ENCODE results near the gene SH3RF3. TPM values are rescaled to one million over a fixed set of nuclear protein-coding genes. Genes with fewer than 3 reads are reported as not detected.

The SH3RF3 gene
- total RNA-seq, 1 experiment from 2014 or later: not detected

- ChIA-PET RAD21 (ENCODE audit: low non-redundant PET in 1 of 2, low total read pairs in 2 of 2, uncharacterized antibody in 2 of 2, unreplicated experiment in 2 of 2) (no interaction called here), POLR2A (no interaction called here), CTCF (no interaction called here)
- no peaks in the 10 kb centered on the region for H3K79me2 ChIP-seq (ENCODE audit: insufficient read depth, low read length)
- TF ChIP-seq RAD21 (IDR thresholded peaks at IDR 0.05; ENCODE audit: low read depth) (no peak), TCF7L2 (IDR thresholded peaks at IDR 0.05; ENCODE audit: borderline replicate concordance, extremely low read depth, insufficient read depth, insufficient read length) (no peak), JUND (IDR thresholded peaks at IDR 0.05) (no peak), ZFX (IDR thresholded peaks at IDR 0.05) (no peak), SRF (IDR thresholded peaks at IDR 0.05; ENCODE audit: low read depth) (no peak), EZH2 (IDR thresholded peaks at IDR 0.05) (no peak), POLR2AphosphoS5 (IDR thresholded peaks at IDR 0.05; ENCODE audit: low read depth, low read length) (no peak), POLR2A (IDR thresholded peaks at IDR 0.05; ENCODE audit: borderline replicate concordance, extremely low read depth, insufficient read depth, insufficient read length) (no peak), YY1 (IDR thresholded peaks at IDR 0.05; ENCODE audit: extremely low read depth, insufficient replicate concordance, low read depth, low read length) (no peak), ATF3 (IDR thresholded peaks at IDR 0.05) (no peak), EGR1 (IDR thresholded peaks at IDR 0.05; ENCODE audit: low read depth) (no peak), CBX3 (IDR thresholded peaks at IDR 0.05; ENCODE audit: low read depth) (no peak), FOSL1 (IDR thresholded peaks at IDR 0.05; ENCODE audit: low read depth) (no peak), CEBPB (IDR thresholded peaks at IDR 0.05; ENCODE audit: low read depth) (no peak)
- no peak overlapping the region for H3K9ac ChIP-seq (ENCODE audit: low read length)
- DNase-seq (ENCODE audit: low read depth, low spot score): no peak
- H3K27ac ChIP-seq (ENCODE audit: low read depth, low read length): no peak overlapping the region
- BruUV-seq (replicated peaks): no TSS peak
- H3K4me1 ChIP-seq (ENCODE audit: control insufficient read depth in 1 of 2, insufficient read depth in 2 of 2, low read length in 2 of 2): peaks cover 4 to 11% of the 10 kb centered on the region in 2 experiments; a peak in 3 of 4 replicates
- H4K20me1 ChIP-seq (ENCODE audit: insufficient read depth): no peaks in the 10 kb centered on the region
- intact Hi-C loops (cut with micrococcal nuclease): no loop called here
- H3K9me2 ChIP-seq (ENCODE audit: insufficient read depth): no peaks in the 10 kb centered on the region
- no peak overlapping the region for H2AFZ ChIP-seq (ENCODE audit: low read depth, low read length, poor library complexity, severe bottlenecking)
- H3K36me3 ChIP-seq (ENCODE audit: control insufficient read depth in 1 of 2, insufficient read depth in 2 of 2, low read length in 2 of 2): no peaks in the 10 kb centered on the region
- no peaks in the 10 kb centered on the region for H3K9me3 ChIP-seq (ENCODE audit: control insufficient read depth in 1 of 2, insufficient read depth in 1 of 2, low read depth in 1 of 2, low read length in 2 of 2)
- ATAC-seq: no peak
- H3K4me3 ChIP-seq (replicated peaks in 1 of 2; ENCODE audit: low read depth in 1 of 2, low read length in 2 of 2): no peak overlapping the region
- H3K27me3 ChIP-seq (ENCODE audit: insufficient read depth, low read length): peaks cover 12% of the 10 kb centered on the region; the same call in 1 of the 2 replicates
- no peak overlapping the region for H3K4me2 ChIP-seq (ENCODE audit: low read length)
These were observed 138.2 kb downstream of the SH3RF3 start for GRCh38 chr2:109266998-109267854.

Data from HCT116 (cell line).